SK-N-SH (cell line): ENCODE results near the gene MOV10L1. TPM values are rescaled to one million over a fixed set of nuclear protein-coding genes. Genes with fewer than 3 reads are reported as not detected.

Experiments
- CTCF ChIA-PET: fragments of 300-600, 350-600 bp; formaldehyde crosslinking; extraction: SDS; loops from one replicate; lab custom pipeline; 2021; lab: Yijun Ruan, JAX
- POLR2A ChIA-PET: fragments of 350-600 bp; sonication (Branson Sonifier 250); formaldehyde crosslinking; extraction: SDS; loops from one replicate; lab custom pipeline; 2020; ENCODE audit warnings: antibody characterized with exemption, inconsistent platforms; lab: Yijun Ruan, JAX
- DNase-seq: peaks from one replicate; pipeline ENCODE4 v3.0.0; 2012
- H2AFZ ChIP-seq: fragments of 200-600 bp; sonication (generic); 2 replicates; pipeline ENCODE4 v1.8.1; 2016; ENCODE audit warnings: antibody characterized with exemption, mild to moderate bottlenecking, low read depth
- H3F3A ChIP-seq: fragments of 200-600 bp; sonication (generic); replicated peaks from 2 replicates; pipeline ENCODE3; 2016; ENCODE audit warnings: antibody characterized with exemption, mild to moderate bottlenecking; ENCODE audit not compliant: insufficient read depth
- H3K27ac ChIP-seq, 2 experiments: fragments of 200-500 bp in 1 of 2; fragments of 200-600 bp in 1 of 2; sonication (Bioruptor generic) in 1 of 2; sonication (generic), shearing (Covaris generic) in 1 of 2; 2 replicates each; pipeline versions ENCODE4 v1.5.1 to v1.6.1; 2014 to 2016; ENCODE audit warnings: low read depth in 2 of 2, inconsistent platforms in 1 of 2, low read length in 1 of 2, mild to moderate bottlenecking in 1 of 2, mixed read lengths in 1 of 2
- H3K27me3 ChIP-seq: fragments of 200-600 bp; sonication (generic), shearing (Covaris generic); 2 replicates; pipeline ENCODE4 v1.6.1; 2016; ENCODE audit warnings: mixed run types; ENCODE audit not compliant: insufficient read depth
- H3K36me3 ChIP-seq, 2 experiments: fragments of 200-500 bp in 1 of 2; fragments of 200-600 bp in 1 of 2; sonication (Bioruptor generic) in 1 of 2; sonication (generic) in 1 of 2; replicated peaks in 1 of 2; 2 replicates each; pipeline versions ENCODE3 to v1.5.1; 2014 to 2016; ENCODE audit warnings: low read length in 1 of 2, mild to moderate bottlenecking in 1 of 2; ENCODE audit not compliant: insufficient read depth in 2 of 2, control insufficient read depth in 1 of 2
- H3K4me1 ChIP-seq, 2 experiments: fragments of 200-500 bp in 1 of 2; fragments of 200-600 bp in 1 of 2; sonication (Bioruptor generic) in 1 of 2; sonication (generic), shearing (Covaris generic) in 1 of 2; 2 replicates each; pipeline versions ENCODE4 v1.5.1 to v1.6.1; 2014 to 2016; ENCODE audit warnings: low read depth in 1 of 2, low read length in 1 of 2, mixed run types in 1 of 2; ENCODE audit not compliant: insufficient read depth in 2 of 2, control insufficient read depth in 1 of 2
- H3K4me2 ChIP-seq: fragments of 200-600 bp; sonication (generic), shearing (Covaris generic); 2 replicates; pipeline ENCODE4 v1.6.1; 2017; ENCODE audit warnings: mixed run types
- H3K4me3 ChIP-seq, 2 experiments: fragments of 200-500 bp in 1 of 2; fragments of 200-600 bp in 1 of 2; sonication (Bioruptor generic) in 1 of 2; sonication (generic), shearing (Covaris generic) in 1 of 2; 2 replicates each; pipeline versions ENCODE4 v1.5.1 to v1.8.1; 2014 to 2016; ENCODE audit warnings: low read depth in 2 of 2, inconsistent platforms in 1 of 2, low read length in 1 of 2, mild to moderate bottlenecking in 1 of 2, mixed read lengths in 1 of 2, moderate library complexity in 1 of 2
- H3K79me2 ChIP-seq: fragments of 200-600 bp; sonication (generic); 2 replicates; pipeline ENCODE4 v1.8.1; 2017; ENCODE audit warnings: mild to moderate bottlenecking; ENCODE audit not compliant: insufficient read depth
- H3K9ac ChIP-seq: fragments of 200-600 bp; sonication (generic); 2 replicates; pipeline ENCODE4 v1.6.1; 2017; ENCODE audit warnings: mixed run types
- H3K9me2 ChIP-seq: fragments of 200-600 bp; sonication (generic); 2 replicates; pipeline ENCODE4 v1.6.1; 2017; ENCODE audit warnings: mixed run types
- H3K9me3 ChIP-seq: fragments of 200-600 bp; sonication (generic); 2 replicates; pipeline ENCODE4 v1.6.1; 2017; ENCODE audit warnings: mixed run types, mild to moderate bottlenecking, moderate library complexity
- H4K20me1 ChIP-seq: fragments of 200-600 bp; sonication (generic); 2 replicates; pipeline ENCODE4 v1.6.1; 2017; ENCODE audit warnings: mild to moderate bottlenecking, mixed run types; ENCODE audit not compliant: insufficient read depth
- CTCF ChIP-seq: fragments of 200-600 bp; sonication (generic); IDR thresholded peaks from 2 replicates; pipeline ENCODE4 v1.6.1; 2017; ENCODE audit warnings: antibody characterized with exemption, mild to moderate bottlenecking, moderate library complexity
- EP300 ChIP-seq, 2 experiments: IDR thresholded peaks; 2 replicates each; pipeline versions ENCODE4 v1.4.0 to v1.6.1; 2012; ENCODE audit warnings: borderline replicate concordance in 1 of 2, low read depth in 1 of 2, low read length in 1 of 2
- EZH2phosphoT487 ChIP-seq: fragments of 200-600 bp; sonication (generic); IDR thresholded peaks from 2 replicates; pipeline ENCODE4 v1.6.1; 2017; ENCODE audit warnings: low read depth, mixed run types, mild to moderate bottlenecking, antibody characterized with exemption, moderate library complexity, borderline replicate concordance
- FOSL2 ChIP-seq: IDR thresholded peaks from 2 replicates; pipeline ENCODE4 v1.4.0; 2012; ENCODE audit warnings: low read depth, mild to moderate bottlenecking, moderate library complexity, borderline replicate concordance
- FOXJ3 ChIP-seq: sonication (generic); formaldehyde crosslinking; IDR thresholded peaks from 2 replicates; pipeline ENCODE4 v1.5.1; 2020; ENCODE audit warnings: mild to moderate bottlenecking, missing genetic modification reagents
- GATA2 ChIP-seq: sonication (generic); formaldehyde crosslinking; IDR thresholded peaks from 2 replicates; pipeline ENCODE4 v1.5.0; 2020; ENCODE audit warnings: mild to moderate bottlenecking, missing genetic modification reagents
- IRF3 ChIP-seq: fragments of 150-350 bp; IDR thresholded peaks from 2 replicates; pipeline ENCODE4 v1.6.1; 2016; ENCODE audit warnings: mild to moderate bottlenecking, low read depth, low read length
- JUND ChIP-seq: IDR thresholded peaks from 2 replicates; pipeline ENCODE4 v1.4.0; 2012
- MEF2A ChIP-seq: IDR thresholded peaks from 2 replicates; pipeline ENCODE4 v1.4.0; 2012; ENCODE audit warnings: low read depth, borderline replicate concordance
- MXI1 ChIP-seq: IDR thresholded peaks from 2 replicates; pipeline ENCODE4 v1.6.1; 2012; ENCODE audit warnings: mild to moderate bottlenecking, low read depth, low read length, improper control_type of control experiment
- NFIC ChIP-seq: IDR thresholded peaks from 2 replicates; pipeline ENCODE4 v1.4.0; 2012; ENCODE audit warnings: borderline replicate concordance
- NRF1 ChIP-seq: IDR thresholded peaks from 2 replicates; pipeline ENCODE4 v1.6.1; 2012; ENCODE audit warnings: low read depth, mild to moderate bottlenecking, low read length
- POLR2AphosphoS5 ChIP-seq: IDR thresholded peaks from 2 replicates; pipeline ENCODE4 v1.6.1; 2012; ENCODE audit warnings: low read depth, low read length
- RCOR1 ChIP-seq: fragments of 150-350 bp; IDR thresholded peaks from 2 replicates; pipeline ENCODE4 v1.6.1; 2017; ENCODE audit warnings: antibody characterized with exemption, low read length
- REST ChIP-seq: IDR thresholded peaks from 2 replicates; pipeline ENCODE4 v1.6.1; 2012; ENCODE audit warnings: mild to moderate bottlenecking, low read depth, low read length, moderate library complexity
- RFX5 ChIP-seq: IDR thresholded peaks from 2 replicates; pipeline ENCODE4 v1.6.1; 2012; ENCODE audit warnings: mild to moderate bottlenecking, improper control_type of control experiment, low read length
- TCF12 ChIP-seq: IDR thresholded peaks from 2 replicates; pipeline ENCODE4 v1.4.0; 2012
- TEAD4 ChIP-seq: IDR thresholded peaks from 2 replicates; pipeline ENCODE4 v1.4.0; 2012; ENCODE audit warnings: mild to moderate bottlenecking, borderline replicate concordance; ENCODE audit not compliant: insufficient read depth
- USF1 ChIP-seq: IDR thresholded peaks from 2 replicates; pipeline ENCODE4 v1.4.0; 2012; ENCODE audit warnings: low read depth, borderline replicate concordance
- YY1 ChIP-seq: IDR thresholded peaks from 2 replicates; pipeline ENCODE4 v1.4.0; 2012; ENCODE audit warnings: low read depth, mild to moderate bottlenecking
- WGBS: methylation state at CpG from one replicate; pipeline ENCODE4 v1.1.6; 2017; ENCODE audit warnings: low lambda C conversion rate; 5-methylcytosine and 5-hydroxymethylcytosine counted together
- polyA plus RNA-seq, 3 experiments: library from polyadenylated mRNA; depleted of rRNA; stranded (reverse); fragments of >200 nt; gene quantifications; 2 replicates each; pipeline ENCODE4 v1.2.3, GENCODE V29; 2012

MOV10L1 gene
- polyA plus RNA-seq, 1 of the 3 experiments (the other 2 are of a cell fraction): 2.1 TPM

DNA sequence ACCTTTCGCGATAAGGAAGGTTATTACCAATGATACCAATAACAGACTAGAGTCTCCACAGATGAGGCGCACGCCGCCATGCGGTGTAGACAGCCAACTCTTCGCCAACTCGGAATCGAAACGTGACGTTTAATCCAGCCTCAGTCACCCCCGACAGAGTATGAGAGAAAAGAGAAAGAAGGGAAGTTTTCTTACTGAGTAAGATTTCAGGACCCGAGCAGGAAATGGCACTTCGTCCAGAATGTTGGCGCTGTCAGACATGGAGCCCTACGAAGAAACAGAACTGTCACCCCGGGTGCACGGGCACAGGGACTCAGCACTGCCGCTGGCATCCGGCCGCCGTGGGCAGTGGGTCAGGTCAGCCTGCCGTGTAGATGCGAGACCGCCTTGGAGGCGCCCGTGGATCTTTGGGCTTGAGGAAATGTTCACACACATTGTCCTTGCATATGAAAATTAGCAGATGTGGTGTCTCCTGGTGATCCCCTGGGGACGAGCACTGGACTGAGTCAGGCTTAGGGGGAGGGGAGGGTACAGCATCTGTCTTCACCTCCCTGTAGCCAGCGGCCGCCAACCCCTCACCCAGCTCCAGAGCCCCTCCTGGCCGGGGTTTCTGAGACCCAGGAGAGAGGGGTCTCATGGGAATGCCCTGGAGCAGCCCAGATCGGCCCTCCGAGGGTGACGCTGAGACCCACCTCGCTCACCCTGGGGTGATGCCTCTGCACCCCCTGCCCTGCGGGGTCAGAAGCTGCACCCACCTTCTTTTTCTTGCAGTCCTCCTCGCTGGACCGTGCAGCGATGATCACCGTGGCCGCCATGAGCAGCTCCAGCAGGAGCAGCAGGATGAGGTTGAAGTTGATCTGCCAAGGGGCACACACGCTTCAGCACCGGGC is 12.9 kb upstream of the MOV10L1 start:
- DNase-seq: peak; percentile 38
- Histone ChIP-seq H4K20me1 (no peaks in the 10 kb centered on the region), H3K4me1 (no peaks in the 10 kb centered on the region; a peak in 1 of 4 replicates), H3K9me3 (no peaks in the 10 kb centered on the region), H3K9ac (no peak overlapping the region), H3K9me2 (no peaks in the 10 kb centered on the region), H3K27ac (no peak overlapping the region), H3K79me2 (no peaks in the 10 kb centered on the region), H2AFZ (no peak overlapping the region), H3K27me3 (no peaks in the 10 kb centered on the region; the same call in 1 of the 2 replicates), H3K36me3 (no peaks in the 10 kb centered on the region), H3F3A (no peaks in the 10 kb centered on the region), H3K4me2 (no peak overlapping the region), H3K4me3 (no peak overlapping the region)
- POLR2A ChIA-PET: no interaction called here
- 91% methylated on average over 19 of the region's 43 CpGs for WGBS
- CTCF ChIA-PET: no interaction called here
- TF ChIP-seq TCF12: no peak
- TF ChIP-seq FOXJ3 (CRISPR knock-in tag): no peak
- no peak for TF ChIP-seq RFX5
- TF ChIP-seq REST: no peak
- TF ChIP-seq YY1: no peak
- no peak for TF ChIP-seq JUND
- no peak for TF ChIP-seq USF1
- no peak for TF ChIP-seq MEF2A
- no peak for TF ChIP-seq NRF1
- TF ChIP-seq TEAD4: no peak

DNA sequence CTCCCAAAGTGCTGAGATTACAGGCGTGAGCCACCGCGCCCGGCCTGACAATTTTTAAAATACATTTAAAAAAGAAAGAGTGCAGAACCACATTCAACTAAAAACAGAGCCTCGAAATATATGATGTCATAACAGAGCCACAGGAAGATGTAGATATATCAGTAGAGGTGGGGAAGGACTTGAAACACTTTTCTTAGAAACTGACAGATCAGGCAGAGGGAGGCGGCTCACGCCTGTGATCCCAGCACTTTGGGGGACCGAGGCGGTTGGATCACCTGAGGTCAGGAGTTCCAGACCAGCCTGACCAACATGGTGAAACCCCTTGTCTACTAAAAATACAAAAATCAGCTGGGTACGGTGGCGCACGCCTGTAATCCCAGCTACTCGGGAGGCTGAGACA is 11.6 kb upstream of the MOV10L1 start:
- POLR2A ChIA-PET: no interaction called here
- no peaks in the 10 kb centered on the region for H3F3A ChIP-seq
- no peak for TF ChIP-seq EZH2phosphoT487
- no peak for TF ChIP-seq FOSL2
- TF ChIP-seq GATA2 (CRISPR knock-in tag): no peak
- no peak for TF ChIP-seq POLR2AphosphoS5
- TF ChIP-seq RCOR1: no peak
- no peak for TF ChIP-seq MXI1
- no peak for TF ChIP-seq CTCF
- TF ChIP-seq NRF1: no peak
- no peak for TF ChIP-seq EP300 (IDR thresholded peaks at IDR 0.05; ENCODE audit: borderline replicate concordance in 1 of 2, low read depth in 1 of 2, low read length in 1 of 2)
- TF ChIP-seq RFX5: no peak
- TF ChIP-seq NFIC: no peak
- no peak for TF ChIP-seq JUND
- no peak for TF ChIP-seq IRF3
- TF ChIP-seq TCF12: no peak
- TF ChIP-seq MEF2A: no peak

More for the DNA sequence above, 11.6 kb upstream of the MOV10L1 start:
- Histone ChIP-seq H4K20me1 (no peaks in the 10 kb centered on the region), H3K9ac (no peak overlapping the region), H3K4me1 (peaks cover 0 to 7% of the 10 kb centered on the region in 2 experiments; a peak in 1 of 4 replicates), H2AFZ (no peak overlapping the region), H3K79me2 (no peaks in the 10 kb centered on the region), H3K27ac (no peak overlapping the region), H3K9me2 (no peaks in the 10 kb centered on the region), H3K9me3 (no peaks in the 10 kb centered on the region), H3K4me2 (no peak overlapping the region), H3K36me3 (no peaks in the 10 kb centered on the region), H3K27me3 (no peaks in the 10 kb centered on the region; the same call in 1 of the 2 replicates), H3K4me3 (no peak overlapping the region)
- no peak for DNase-seq
- WGBS: 83% methylated on average over 13 of the region's 13 CpGs
- CTCF ChIA-PET: no interaction called here
